ENCODE measurements around the gene IL17RB.

DNA sequence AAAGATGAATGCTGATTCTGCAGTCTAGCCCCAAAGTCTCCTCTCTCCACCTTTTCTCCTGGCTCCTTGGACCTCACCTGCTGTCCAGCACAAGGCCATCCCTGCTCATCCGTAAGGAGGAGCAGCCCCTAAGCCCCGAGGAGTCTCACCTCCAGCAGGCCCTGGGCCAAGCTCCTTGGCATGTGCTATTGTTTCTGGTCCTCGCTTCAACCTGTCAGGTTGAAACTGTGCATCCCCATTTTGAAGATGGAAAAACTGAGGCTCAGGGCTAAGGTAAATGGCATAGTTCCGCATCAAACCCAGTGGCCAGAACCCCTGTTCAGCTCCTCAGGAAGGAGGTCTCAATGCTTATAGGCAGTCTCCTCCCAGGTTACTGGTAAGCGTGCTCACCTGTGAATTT is 26.3 kb upstream of the IL17RB start:
- TF ChIP-seq SP1 (IDR thresholded peaks at IDR 0.05) (no peak), BHLHE40 (IDR thresholded peaks at IDR 0.05; ENCODE audit: borderline replicate concordance) (no peak), L3MBTL2 (conservative IDR thresholded peaks at IDR 0.05) (no peak), FOXK2 (IDR thresholded peaks at IDR 0.05) (no peak), HDGF (IDR thresholded peaks at IDR 0.05; ENCODE audit: borderline replicate concordance) (no peak), SUZ12 (IDR thresholded peaks at IDR 0.05) (no peak), TARDBP (IDR thresholded peaks at IDR 0.05) (no peak), LEF1 (IDR thresholded peaks at IDR 0.05; ENCODE audit: borderline replicate concordance) (no peak), NFRKB (IDR thresholded peaks at IDR 0.05) (no peak), ELF4 (IDR thresholded peaks at IDR 0.05) (no peak)

All from HEK293T (cell line).